ENCODE data around the gene YJEFN3. TPM values are rescaled to one million over a fixed set of nuclear protein-coding genes. Genes with fewer than 3 reads are reported as not detected.

Gene YJEFN3, protein sequence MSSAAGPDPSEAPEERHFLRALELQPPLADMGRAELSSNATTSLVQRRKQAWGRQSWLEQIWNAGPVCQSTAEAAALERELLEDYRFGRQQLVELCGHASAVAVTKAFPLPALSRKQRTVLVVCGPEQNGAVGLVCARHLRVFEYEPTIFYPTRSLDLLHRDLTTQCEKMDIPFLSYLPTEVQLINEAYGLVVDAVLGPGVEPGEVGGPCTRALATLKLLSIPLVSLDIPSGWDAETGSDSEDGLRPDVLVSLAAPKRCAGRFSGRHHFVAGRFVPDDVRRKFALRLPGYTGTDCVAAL
- total RNA-seq (1 to 10 TPM; 1.3 to 4.8 (median 3.2) TPM), polyA plus RNA-seq (10 to 100 TPM; 10.4 to 22.7 (median 13.0) TPM)
- long read RNA-seq, donor 1, partial matches to known transcripts = 0 of 1 reads
- long read RNA-seq, donor 1, other reads (novel, unspliced or antisense) = 0 of 1 reads
- long read RNA-seq, donor 2 = 0 reads

- DNase-seq = no peak
- peak in 2 of 3 donors; percentile 32 to 67 for TF ChIP-seq POLR2AphosphoS5 (IDR thresholded peaks at IDR 0.05)
- TF ChIP-seq POLR2A (IDR thresholded peaks at IDR 0.05) = no peak
- 65 to 93% (median 72%) methylated on average over 21 to 50 of the region's 50 CpGs for WGBS, 5 donors
Measured at GRCh38 chr19:19528721-19529490, at the start of gene YJEFN3. TSS of gene YJEFN3 (plus strand) at chr19:19528911. CDS start at chr19:19528933, 22 bp downstream.

DNA sequence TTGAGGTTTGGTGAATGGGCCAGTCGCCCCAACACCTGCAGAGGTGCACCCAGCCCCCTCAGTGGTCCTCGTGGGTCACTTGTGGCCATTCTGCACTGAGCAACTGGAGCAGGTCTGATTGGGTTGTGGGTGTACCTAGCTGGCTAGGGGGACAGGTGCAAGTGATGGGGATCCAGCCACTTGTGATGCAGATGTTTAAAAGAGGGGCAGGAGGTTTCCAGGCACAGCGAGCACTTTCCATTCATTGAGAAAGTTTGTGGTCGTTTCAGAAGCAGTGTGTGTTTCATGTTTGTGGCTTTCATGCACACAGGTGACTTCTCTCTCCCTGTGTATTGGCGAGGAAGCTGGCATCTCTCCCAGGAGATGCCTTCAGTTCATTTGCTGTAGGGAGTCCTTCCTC is 48.0 kb upstream of the YJEFN3 start:
- H3K4me1 ChIP-seq = peaks cover 12 to 92% (median 44%) of the 10 kb centered on the region in 6 donors
- intact Hi-C loops (cut with DNase I; ENCODE audit: low total_unique reads) = loop anchor here (10.0 kb wide), 1 partner anchor 76 kb away; the partner anchor contains the start of gene GATAD2A
- peak overlapping the region in 1 of 8 donors; percentile 14 for H3K27ac ChIP-seq
- TF ChIP-seq POLR2A (IDR thresholded peaks at IDR 0.05) (no peak), CTCF (IDR thresholded peaks at IDR 0.05 in 8 of 11, conservative IDR thresholded peaks at IDR 0.05 in 3 of 11) (no peak), POLR2AphosphoS5 (IDR thresholded peaks at IDR 0.05) (no peak)
- H3K9me3 ChIP-seq = no peaks in the 10 kb centered on the region
- WGBS, 5 donors = 42 to 60% (median 59%) methylated on average over 3 to 5 of the region's 5 CpGs
- DNase-seq = no peak
- no peaks in the 10 kb centered on the region for H3K27me3 ChIP-seq (replicated peaks in 1 of 7)
- peaks cover 0 to 56% (median 8%) of the 10 kb centered on the region in 6 donors for H3K36me3 ChIP-seq
- H3K4me3 ChIP-seq = no peak overlapping the region

More at GRCh38 chr19:19528721-19529490, at the start of gene YJEFN3:
- H3K27ac ChIP-seq = peak within 1 kb of the TSS in 1 of 8 donors; percentile 48
- no peaks in the 10 kb centered on the region for H3K27me3 ChIP-seq (replicated peaks in 1 of 7)
- no peaks in the 10 kb centered on the region for H3K9me3 ChIP-seq
- peak within 1 kb of the TSS in 2 of 8 donors; percentile 13 to 17 for H3K4me3 ChIP-seq
- H3K36me3 ChIP-seq = peaks cover 0 to 63% (median 32%) of the 10 kb centered on the region in 6 donors
- intact Hi-C loops (cut with DNase I; ENCODE audit: low total_unique reads) = no loop called here
- peaks cover 6 to 70% (median 37%) of the 10 kb centered on the region in 6 donors for H3K4me1 ChIP-seq

DNA sequence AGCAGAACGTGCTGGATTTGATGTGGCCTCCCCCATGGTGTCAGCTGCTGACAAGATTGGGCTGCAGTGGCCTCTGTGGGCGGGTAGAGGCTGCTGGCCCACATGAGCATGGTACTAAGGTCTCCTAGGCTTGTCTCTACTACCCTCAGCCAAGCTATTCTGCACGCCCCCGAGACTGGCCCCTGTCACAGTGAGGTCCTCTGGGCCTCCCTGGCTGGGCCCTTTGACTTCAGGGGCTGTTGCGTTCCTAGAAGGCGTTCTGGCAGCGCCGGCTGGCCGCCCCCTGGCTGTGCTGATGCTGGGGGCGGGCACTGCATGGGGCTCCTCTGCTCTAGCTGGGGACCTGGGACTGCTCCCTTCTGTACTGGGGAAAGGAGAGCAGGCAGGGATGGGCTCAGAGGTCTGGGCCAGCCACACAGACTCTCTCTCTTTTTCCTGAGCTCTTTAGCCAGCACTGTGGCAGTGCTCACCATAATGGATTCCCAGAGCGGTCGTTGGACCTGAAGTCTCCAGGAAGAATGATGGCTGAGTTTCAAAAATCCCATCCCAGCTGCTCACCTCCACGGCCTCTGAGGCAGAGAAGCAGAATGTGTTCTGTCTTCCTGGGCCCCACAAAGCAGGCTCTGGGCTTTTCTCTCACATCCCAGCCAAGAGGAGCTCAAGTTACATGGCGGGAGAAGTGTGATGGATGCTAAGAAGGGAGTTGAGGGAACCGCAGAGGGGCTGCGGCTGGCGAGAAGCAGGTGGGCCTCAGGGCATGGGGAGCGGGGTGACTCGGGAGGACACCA is 45.7 kb upstream of the YJEFN3 start:
- Histone ChIP-seq H3K4me1 (peaks cover 28 to 92% (median 49%) of the 10 kb centered on the region in 6 donors), H3K4me3 (no peak overlapping the region), H3K9me3 (no peaks in the 10 kb centered on the region), H3K27ac (peak overlapping the region in 3 of 8 donors; percentile 5 to 13 (median 5)), H3K27me3 (replicated peaks in 1 of 7) (no peaks in the 10 kb centered on the region), H3K36me3 (peaks cover 0 to 70% (median 8%) of the 10 kb centered on the region in 6 donors)
- intact Hi-C loops (cut with DNase I; ENCODE audit: low total_unique reads) = loop anchor here (10.0 kb wide), 1 partner anchor 78 kb away; the partner anchor contains the start of gene GATAD2A
- DNase-seq = no peak
- 86 to 92% (median 87%) methylated on average over 12 to 19 of the region's 19 CpGs for WGBS, 5 donors
- no peak for TF ChIP-seq CTCF (IDR thresholded peaks at IDR 0.05 in 8 of 11, conservative IDR thresholded peaks at IDR 0.05 in 3 of 11)
- peak in 1 of 3 donors; percentile 31 for TF ChIP-seq POLR2AphosphoS5 (IDR thresholded peaks at IDR 0.05)
- no peak for TF ChIP-seq POLR2A (IDR thresholded peaks at IDR 0.05)
